Lung (tissue), 12 donors: ENCODE data around the gene SPOCK3. TPM values are rescaled to one million over a fixed set of nuclear protein-coding genes. Genes with fewer than 3 reads are reported as not detected.

Experiments used
- ATAC-seq: fragments of 200-7000 bp; cut with Tn5 transposase; one replicate; pipeline ENCODE4 v1.9.1; 2020; ENCODE audit warnings: moderate number of reproducible peaks; ENCODE audit not compliant: insufficient read depth, low FRiP score
- DNase-seq, 3 donors: peaks; one replicate each; pipeline ENCODE4 v3.0.0-alpha.2; 2013 to 2017
- H3K27ac ChIP-seq, 2 donors: one replicate each; pipeline ENCODE4 v1.5.1; 2013; ENCODE audit warnings: mild to moderate bottlenecking in 2 of 2, moderate library complexity in 2 of 2, control low read depth in 1 of 2, inconsistent platforms in 1 of 2, low read depth in 1 of 2, low read length in 1 of 2
- H3K27me3 ChIP-seq, 3 donors: one replicate each; pipeline ENCODE4 v1.5.1; 2013; ENCODE audit warnings: low read length in 2 of 3; ENCODE audit not compliant: control insufficient read depth in 3 of 3, insufficient read depth in 3 of 3
- H3K36me3 ChIP-seq, 4 donors: one replicate each; pipeline ENCODE4 v1.5.1; 2013; ENCODE audit warnings: low read length in 4 of 4, mild to moderate bottlenecking in 1 of 4, moderate library complexity in 1 of 4; ENCODE audit not compliant: control insufficient read depth in 4 of 4, insufficient read depth in 4 of 4
- H3K4me1 ChIP-seq, 5 donors: one replicate each; pipeline ENCODE4 v1.5.1; 2013; ENCODE audit warnings: low read length in 5 of 5, mild to moderate bottlenecking in 2 of 5, moderate library complexity in 1 of 5; ENCODE audit not compliant: control insufficient read depth in 5 of 5, insufficient read depth in 5 of 5
- H3K4me3 ChIP-seq: one replicate; pipeline ENCODE4 v1.5.1; 2013; ENCODE audit warnings: mild to moderate bottlenecking, control low read depth, moderate library complexity
- H3K9ac ChIP-seq, 2 donors: one replicate each; pipeline ENCODE4 v1.5.1; 2013; ENCODE audit warnings: low read length in 2 of 2, control low read depth in 1 of 2; ENCODE audit not compliant: insufficient read depth in 1 of 2
- H3K9me3 ChIP-seq, 4 donors: one replicate each; pipeline ENCODE4 v1.5.1; 2013; ENCODE audit warnings: low read length in 3 of 4, mild to moderate bottlenecking in 1 of 4, moderate library complexity in 1 of 4; ENCODE audit not compliant: control insufficient read depth in 4 of 4, insufficient read depth in 3 of 4
- WGBS, 2 donors: extraction: QIAGEN DNeasy Blood & Tissue Kit; methylation state at CpG; one replicate each; pipeline ENCODE4 v1.1.7; 2013; 5-methylcytosine and 5-hydroxymethylcytosine counted together
- polyA plus RNA-seq, 2 donors: library from polyadenylated mRNA; stranded (reverse); fragments of 200-250 nt; gene quantifications; one replicate each; pipeline ENCODE4 v1.2.1, GENCODE V29; 2013
- total RNA-seq, 2 donors: library from RNA; depleted of rRNA in 1 of 2; stranded (reverse); fragments of >200 nt in 1 of 2; gene quantifications; one replicate each; pipeline ENCODE4 v1.2.1, GENCODE V29; 2014 to 2021
- TF ChIP-seq, protein P1 (sequence below): IDR thresholded peaks from 2 replicates; pipeline ENCODE4 v1.5.1; 2012; ENCODE audit warnings: mild to moderate bottlenecking; ENCODE audit errors: control extremely low read depth, extremely low read depth
- donor health status: control.
- donor health status: control.
- donor health status: Bipolar disorder and iron deficiency.
- donor health status: healthy.
- donor health status: DM: yes; HTN: yes; CAD: no.

Gene SPOCK3
- total and polyA plus RNA-seq, 4 donors, result 0.24 to 1.4 (median 0.60) TPM

DNA sequence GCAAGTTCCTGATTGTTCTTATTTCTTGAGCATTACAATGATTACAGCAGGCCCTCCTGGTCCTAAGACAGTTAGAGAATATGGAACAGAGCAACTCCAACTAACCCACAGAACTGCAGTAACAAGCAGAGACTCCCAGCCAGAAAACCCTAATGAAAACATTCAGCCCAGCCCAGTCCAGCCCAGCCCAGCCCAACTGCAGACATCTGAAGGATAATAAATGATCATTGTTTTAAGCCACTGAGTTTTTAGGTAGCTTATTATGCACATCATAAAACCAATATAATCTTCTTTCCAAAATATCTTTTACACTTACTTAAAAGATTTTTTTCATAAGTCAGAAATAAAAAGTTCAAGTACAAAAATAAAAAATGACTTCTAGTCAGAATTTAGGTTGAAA lies 51.3 kb downstream of the SPOCK3 start:
- Histone ChIP-seq H3K9ac (no peak overlapping the region), H3K36me3 (no peaks in the 10 kb centered on the region), H3K27me3 (no peaks in the 10 kb centered on the region), H3K27ac (no peak overlapping the region), H3K9me3 (no peaks in the 10 kb centered on the region), H3K4me1 (no peaks in the 10 kb centered on the region), H3K4me3 (no peak overlapping the region)
- TF ChIP-seq, protein P1, sequence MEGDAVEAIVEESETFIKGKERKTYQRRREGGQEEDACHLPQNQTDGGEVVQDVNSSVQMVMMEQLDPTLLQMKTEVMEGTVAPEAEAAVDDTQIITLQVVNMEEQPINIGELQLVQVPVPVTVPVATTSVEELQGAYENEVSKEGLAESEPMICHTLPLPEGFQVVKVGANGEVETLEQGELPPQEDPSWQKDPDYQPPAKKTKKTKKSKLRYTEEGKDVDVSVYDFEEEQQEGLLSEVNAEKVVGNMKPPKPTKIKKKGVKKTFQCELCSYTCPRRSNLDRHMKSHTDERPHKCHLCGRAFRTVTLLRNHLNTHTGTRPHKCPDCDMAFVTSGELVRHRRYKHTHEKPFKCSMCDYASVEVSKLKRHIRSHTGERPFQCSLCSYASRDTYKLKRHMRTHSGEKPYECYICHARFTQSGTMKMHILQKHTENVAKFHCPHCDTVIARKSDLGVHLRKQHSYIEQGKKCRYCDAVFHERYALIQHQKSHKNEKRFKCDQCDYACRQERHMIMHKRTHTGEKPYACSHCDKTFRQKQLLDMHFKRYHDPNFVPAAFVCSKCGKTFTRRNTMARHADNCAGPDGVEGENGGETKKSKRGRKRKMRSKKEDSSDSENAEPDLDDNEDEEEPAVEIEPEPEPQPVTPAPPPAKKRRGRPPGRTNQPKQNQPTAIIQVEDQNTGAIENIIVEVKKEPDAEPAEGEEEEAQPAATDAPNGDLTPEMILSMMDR, result no peak
- no peak for DNase-seq
- ATAC-seq, result no peak

DNA sequence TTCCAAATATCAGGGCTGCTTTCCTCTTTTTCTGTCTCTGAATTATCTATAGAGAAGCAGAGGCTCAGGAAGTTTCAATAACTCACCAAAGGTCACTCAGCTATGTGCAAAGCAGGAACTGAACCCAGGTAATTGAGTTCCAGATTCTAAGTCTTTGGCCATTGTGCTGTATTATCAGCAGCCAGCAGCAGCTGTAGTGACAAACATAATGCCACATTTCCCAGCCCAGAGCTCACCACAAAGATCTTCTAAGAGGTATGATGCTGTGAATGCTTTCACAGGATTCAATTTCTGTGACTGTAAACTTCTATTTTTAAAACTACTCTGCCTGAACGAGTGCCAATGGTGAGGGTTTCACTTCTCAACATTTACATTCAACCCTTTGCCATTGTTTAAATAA lies 56.4 kb downstream of the SPOCK3 start:
- 25% methylated on average over 1 of the region's 1 CpG for WGBS, 2 donors
- no peak overlapping the region for H3K4me3 ChIP-seq
- no peak overlapping the region for H3K27ac ChIP-seq
- no peaks in the 10 kb centered on the region for H3K27me3 ChIP-seq
- TF ChIP-seq, protein P1, result no peak
- ATAC-seq (no peak), DNase-seq (no peak)
- H3K4me1 ChIP-seq, result peaks cover 0 to 5% (median 0%) of the 10 kb centered on the region in 5 donors
- H3K9me3 ChIP-seq, result no peaks in the 10 kb centered on the region
- no peaks in the 10 kb centered on the region for H3K36me3 ChIP-seq
- no peak overlapping the region for H3K9ac ChIP-seq

GRCh38 chr4:167176723-167177367 lies 57.4 kb downstream of the SPOCK3 start:
- ATAC-seq, result no peak
- Histone ChIP-seq H3K9me3 (no peaks in the 10 kb centered on the region), H3K4me1 (peaks cover 0 to 5% (median 0%) of the 10 kb centered on the region in 5 donors), H3K4me3 (no peak overlapping the region), H3K9ac (no peak overlapping the region), H3K27me3 (no peaks in the 10 kb centered on the region), H3K36me3 (no peaks in the 10 kb centered on the region), H3K27ac (no peak overlapping the region)
- 60 to 72% methylated on average over 6 of the region's 6 CpGs for WGBS, 2 donors
- TF ChIP-seq, protein P1, result no peak
- DNase-seq, result no peak

DNA sequence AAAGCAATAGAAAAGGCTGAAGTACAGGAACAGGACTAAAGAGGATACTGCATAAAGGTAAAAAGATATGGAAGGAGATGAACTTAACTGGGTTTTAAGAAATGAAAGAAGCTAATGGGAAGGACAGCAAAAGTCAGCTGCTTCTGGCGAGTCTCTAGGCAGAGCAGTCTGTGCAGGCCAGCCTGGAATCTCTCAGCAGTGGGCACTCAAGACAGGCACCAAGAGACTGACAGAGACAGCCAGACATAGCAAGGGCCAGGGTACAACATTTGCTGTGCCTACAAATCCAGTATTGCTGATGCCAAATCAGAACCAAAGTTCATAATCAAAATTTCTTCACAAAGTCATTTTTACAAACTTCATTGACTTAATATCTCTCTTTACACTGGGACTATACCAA lies 62.4 kb downstream of the SPOCK3 start:
- ATAC-seq, result no peak
- Histone ChIP-seq H3K27ac (no peak overlapping the region), H3K27me3 (no peaks in the 10 kb centered on the region), H3K36me3 (no peaks in the 10 kb centered on the region), H3K4me1 (no peaks in the 10 kb centered on the region), H3K4me3 (no peak overlapping the region), H3K9ac (no peak overlapping the region), H3K9me3 (peaks cover 0 to 2% (median 0%) of the 10 kb centered on the region in 4 donors)
- 85 to 88% methylated on average over 1 of the region's 1 CpG for WGBS, 2 donors
- DNase-seq, result no peak
- TF ChIP-seq, protein P1, result no peak
